Type B pancreatic cell (in vitro differentiated cells): ENCODE results near the gene CACNA1D. TPM values are rescaled to one million over a fixed set of nuclear protein-coding genes. Genes with fewer than 3 reads are reported as not detected.

Experiments used
- DNase-seq: peaks from one replicate; pipeline ENCODE4 v3.0.0; 2021; ENCODE audit warnings: mixed read lengths; ENCODE audit not compliant: unreplicated experiment; ENCODE audit errors: extremely low spot score
- H3K27ac Mint-ChIP-seq: 2 replicates; pipeline ENCODE4 v1.8.0; 2021; ENCODE audit warnings: mild to moderate bottlenecking, mixed read lengths
- H3K27me3 Mint-ChIP-seq: 2 replicates; pipeline ENCODE4 v1.8.0; 2021; ENCODE audit warnings: mixed read lengths
- H3K36me3 Mint-ChIP-seq: 2 replicates; pipeline ENCODE4 v1.8.0; 2021; ENCODE audit warnings: mixed read lengths
- H3K4me1 Mint-ChIP-seq: one replicate; pipeline ENCODE4 v1.8.0; 2021; ENCODE audit warnings: mixed read lengths; ENCODE audit not compliant: unreplicated experiment
- H3K4me3 Mint-ChIP-seq: 2 replicates; pipeline ENCODE4 v1.8.0; 2021; ENCODE audit warnings: mild to moderate bottlenecking, mixed read lengths
- H3K9me3 Mint-ChIP-seq: 2 replicates; pipeline ENCODE4 v1.8.0; 2021; ENCODE audit warnings: mixed read lengths
- total RNA-seq: library from RNA; stranded (reverse); gene quantifications from 2 replicates; pipeline ENCODE4 v1.2.1, GENCODE V29; 2021; ENCODE audit warnings: low replicate concordance
- TF ChIP-seq, protein P1 (sequence below): fragments of 200-600 bp; sonication (generic); conservative IDR thresholded peaks from 2 replicates; pipeline ENCODE4 v1.5.0; 2021; ENCODE audit warnings: antibody characterized with exemption, mild to moderate bottlenecking

CACNA1D gene
- total RNA-seq, 1 donor from 2014 or later, result 17.4 TPM

DNA sequence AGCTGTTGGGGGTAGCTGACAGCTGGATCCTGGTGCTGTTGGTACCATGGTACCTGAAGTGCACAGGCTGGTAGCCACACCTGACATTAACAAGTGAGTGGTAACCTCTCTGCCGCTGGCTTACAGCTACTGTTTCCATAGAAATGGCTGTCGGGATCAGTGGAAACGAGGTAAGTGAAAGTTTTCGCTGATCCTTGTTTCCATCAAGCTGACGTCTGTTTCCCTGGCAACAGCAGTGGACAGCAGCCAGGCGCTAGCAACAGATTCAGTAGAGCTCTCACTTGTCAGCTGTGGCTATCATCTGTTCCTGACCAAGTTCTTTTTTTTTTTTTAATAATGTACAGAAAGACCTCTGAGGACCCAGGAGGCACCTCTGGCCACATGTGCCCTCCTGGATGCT, 185.6 kb downstream of the CACNA1D start:
- no peaks in the 10 kb centered on the region for H3K9me3 Mint-ChIP-seq
- H3K4me3 Mint-ChIP-seq, result no peak overlapping the region
- H3K36me3 Mint-ChIP-seq, result no peaks in the 10 kb centered on the region
- H3K27ac Mint-ChIP-seq, result no peak overlapping the region
- no peak for DNase-seq
- H3K4me1 Mint-ChIP-seq, result peaks cover 4% of the 10 kb centered on the region
- TF ChIP-seq, protein P1, sequence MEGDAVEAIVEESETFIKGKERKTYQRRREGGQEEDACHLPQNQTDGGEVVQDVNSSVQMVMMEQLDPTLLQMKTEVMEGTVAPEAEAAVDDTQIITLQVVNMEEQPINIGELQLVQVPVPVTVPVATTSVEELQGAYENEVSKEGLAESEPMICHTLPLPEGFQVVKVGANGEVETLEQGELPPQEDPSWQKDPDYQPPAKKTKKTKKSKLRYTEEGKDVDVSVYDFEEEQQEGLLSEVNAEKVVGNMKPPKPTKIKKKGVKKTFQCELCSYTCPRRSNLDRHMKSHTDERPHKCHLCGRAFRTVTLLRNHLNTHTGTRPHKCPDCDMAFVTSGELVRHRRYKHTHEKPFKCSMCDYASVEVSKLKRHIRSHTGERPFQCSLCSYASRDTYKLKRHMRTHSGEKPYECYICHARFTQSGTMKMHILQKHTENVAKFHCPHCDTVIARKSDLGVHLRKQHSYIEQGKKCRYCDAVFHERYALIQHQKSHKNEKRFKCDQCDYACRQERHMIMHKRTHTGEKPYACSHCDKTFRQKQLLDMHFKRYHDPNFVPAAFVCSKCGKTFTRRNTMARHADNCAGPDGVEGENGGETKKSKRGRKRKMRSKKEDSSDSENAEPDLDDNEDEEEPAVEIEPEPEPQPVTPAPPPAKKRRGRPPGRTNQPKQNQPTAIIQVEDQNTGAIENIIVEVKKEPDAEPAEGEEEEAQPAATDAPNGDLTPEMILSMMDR, result no peak
- peaks cover 6% of the 10 kb centered on the region for H3K27me3 Mint-ChIP-seq

DNA sequence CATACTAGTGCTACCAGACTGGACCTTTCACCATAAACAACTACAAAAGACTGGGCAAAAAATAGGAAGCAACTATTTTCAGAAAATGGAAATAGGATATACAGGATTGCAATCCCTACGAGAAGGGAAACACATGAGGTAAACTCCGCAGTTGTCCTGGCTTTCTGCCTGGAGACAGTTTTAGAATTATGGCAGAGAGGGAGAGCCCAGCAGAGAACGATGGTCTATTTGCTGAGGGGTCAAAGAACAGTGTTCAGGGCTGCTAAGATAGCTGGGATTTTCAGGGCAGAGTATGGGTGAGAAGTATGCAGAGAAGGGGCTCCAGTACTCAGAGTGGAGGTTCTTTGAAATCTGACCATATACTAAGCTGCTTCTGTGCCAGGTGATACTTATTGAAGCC, 188.4 kb downstream of the CACNA1D start:
- peaks cover 6% of the 10 kb centered on the region for H3K27me3 Mint-ChIP-seq
- DNase-seq, result no peak
- H3K4me3 Mint-ChIP-seq, result no peak overlapping the region
- H3K9me3 Mint-ChIP-seq, result no peaks in the 10 kb centered on the region
- no peak overlapping the region for H3K27ac Mint-ChIP-seq
- no peaks in the 10 kb centered on the region for H3K36me3 Mint-ChIP-seq
- no peaks in the 10 kb centered on the region for H3K4me1 Mint-ChIP-seq
- TF ChIP-seq, protein P1, result no peak

DNA sequence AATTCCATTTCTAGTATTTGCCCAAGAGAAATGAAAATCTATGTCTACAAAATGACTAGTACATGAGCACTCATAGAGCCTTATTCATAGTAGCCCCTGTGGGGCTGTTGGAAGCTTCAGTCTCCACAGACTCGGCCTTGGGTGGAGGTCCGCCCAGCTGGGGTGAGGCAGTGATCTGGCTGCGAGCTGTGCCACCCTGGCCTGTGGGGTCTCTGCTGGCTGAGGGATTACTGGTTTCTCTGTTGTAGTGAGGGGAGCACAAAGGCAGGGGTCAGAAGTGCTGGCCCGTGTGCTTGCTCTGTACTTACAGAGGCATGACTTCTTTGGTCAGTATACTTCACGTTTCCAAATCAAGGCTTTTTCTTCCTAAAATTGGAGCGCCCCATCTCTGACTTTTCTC, 193.7 kb downstream of the CACNA1D start:
- H3K4me1 Mint-ChIP-seq, result no peaks in the 10 kb centered on the region
- no peak overlapping the region for H3K27ac Mint-ChIP-seq
- H3K9me3 Mint-ChIP-seq, result no peaks in the 10 kb centered on the region
- TF ChIP-seq, protein P1, result no peak
- DNase-seq, result no peak
- H3K27me3 Mint-ChIP-seq, result peaks cover 3% of the 10 kb centered on the region
- no peaks in the 10 kb centered on the region for H3K36me3 Mint-ChIP-seq
- H3K4me3 Mint-ChIP-seq, result no peak overlapping the region

DNA sequence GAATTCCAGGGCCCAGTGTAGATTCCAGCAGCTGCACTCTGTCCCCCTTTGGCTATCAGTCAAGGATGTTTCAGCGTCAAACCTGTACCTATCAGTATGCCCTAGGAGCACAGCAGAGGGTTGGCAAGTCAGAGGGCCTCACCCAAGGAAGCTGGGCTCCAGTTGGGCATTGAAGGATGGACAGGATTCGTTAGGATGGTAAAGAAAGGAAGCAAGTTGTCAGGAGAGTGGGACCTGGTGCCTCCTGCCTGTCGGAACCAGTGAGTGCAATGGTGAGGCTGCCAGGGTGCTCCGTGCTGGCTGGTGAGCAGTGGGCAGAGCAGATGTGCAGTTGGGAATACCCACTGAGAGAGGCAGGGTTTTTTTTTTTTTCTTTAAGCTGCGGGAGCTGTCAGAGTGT, 194.6 kb downstream of the CACNA1D start:
- TF ChIP-seq, protein P1, result no peak
- Mint-ChIP-seq H3K9me3 (no peaks in the 10 kb centered on the region), H3K4me3 (peak overlapping the region; percentile 44), H3K27me3 (no peaks in the 10 kb centered on the region), H3K36me3 (no peaks in the 10 kb centered on the region), H3K4me1 (no peaks in the 10 kb centered on the region), H3K27ac (no peak overlapping the region)
- no peak for DNase-seq

DNA sequence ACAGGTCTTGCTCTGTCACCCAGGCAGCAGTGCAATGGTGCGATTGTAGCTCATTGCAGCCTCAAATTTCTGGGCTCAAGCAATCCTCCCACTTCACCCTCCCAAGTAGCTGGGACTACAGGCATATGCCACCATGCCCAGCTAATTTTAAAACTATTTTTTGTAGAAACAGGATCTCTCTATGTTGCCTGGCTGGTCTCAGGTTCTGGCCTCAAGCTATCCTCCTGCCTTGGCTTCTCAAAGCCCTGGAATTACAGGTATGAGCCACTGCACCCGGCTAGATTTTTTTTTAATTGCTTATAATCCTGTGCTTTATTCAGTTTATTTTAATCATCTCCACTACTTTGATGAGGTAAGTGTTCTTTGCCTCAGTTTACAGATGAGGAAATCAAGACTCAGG, 195.3 kb downstream of the CACNA1D start:
- DNase-seq, result no peak
- H3K27me3 Mint-ChIP-seq, result no peaks in the 10 kb centered on the region
- H3K27ac Mint-ChIP-seq, result peak overlapping the region; percentile 46
- TF ChIP-seq, protein P1, result no peak
- H3K4me3 Mint-ChIP-seq, result no peak overlapping the region
- peaks cover 3% of the 10 kb centered on the region for H3K4me1 Mint-ChIP-seq
- H3K36me3 Mint-ChIP-seq, result no peaks in the 10 kb centered on the region
- H3K9me3 Mint-ChIP-seq, result no peaks in the 10 kb centered on the region

DNA sequence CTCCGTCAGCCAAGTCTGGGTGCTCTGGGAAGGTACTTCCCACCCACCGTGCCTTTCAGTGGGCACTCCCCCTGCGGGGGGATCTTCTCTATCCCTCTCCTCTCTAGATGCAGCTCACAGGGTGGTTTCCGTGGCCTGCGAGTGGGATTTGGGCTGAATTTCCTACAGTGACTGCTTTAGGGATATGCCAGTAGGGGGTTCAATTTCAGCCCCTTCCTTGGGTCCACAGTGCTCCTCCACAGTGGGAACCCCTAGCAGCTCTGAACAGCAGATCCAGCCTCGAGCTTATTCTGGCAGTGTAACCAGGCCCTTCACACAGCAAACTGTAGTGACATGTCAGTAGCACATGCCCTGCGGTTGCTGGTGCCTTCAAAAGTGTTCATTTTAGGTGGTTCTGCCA, 196.1 kb downstream of the CACNA1D start:
- no peak for DNase-seq
- Mint-ChIP-seq H3K36me3 (no peaks in the 10 kb centered on the region), H3K9me3 (no peaks in the 10 kb centered on the region), H3K27ac (peak overlapping the region; percentile 46), H3K4me3 (no peak overlapping the region), H3K27me3 (no peaks in the 10 kb centered on the region), H3K4me1 (peaks cover 3% of the 10 kb centered on the region)
- TF ChIP-seq, protein P1, result no peak
